Measurements from ENCODE around the gene IFNL3. TPM values are rescaled to one million over a fixed set of nuclear protein-coding genes. Genes with fewer than 3 reads are reported as not detected.
"Not testable (repeated sequence)": the region's sequence is repeated elsewhere in the genome, so short reads cannot be mapped to it uniquely, and the experiment has no call there.

IFNL3 gene
- total RNA-seq, 1 donor from 2014 or later: not detected

- DNase-seq (ENCODE audit: low read depth); H3K79me2 ChIP-seq (ENCODE audit: insufficient read depth, low read length); H3K4me1 Mint-ChIP-seq (ENCODE audit: low read depth, unreplicated experiment); H3K36me3 ChIP-seq (ENCODE audit: insufficient read depth, low read length); H3K27ac Mint-ChIP-seq (ENCODE audit: unreplicated experiment); FAIRE-seq; H3K9ac ChIP-seq (ENCODE audit: low read length); H3K4me3 ChIP-seq (ENCODE audit: insufficient read depth, low read depth, low read length); H3K27ac ChIP-seq (ENCODE audit: low read depth, low read length); H3K36me3 Mint-ChIP-seq (ENCODE audit: low read depth, unreplicated experiment); H3K9me3 ChIP-seq (ENCODE audit: insufficient read depth, low read depth, low read length); H3K4me2 ChIP-seq (ENCODE audit: low read length); H3K9me3 Mint-ChIP-seq (ENCODE audit: unreplicated experiment); H3K4me3 Mint-ChIP-seq (ENCODE audit: unreplicated experiment); H4K20me1 ChIP-seq (ENCODE audit: insufficient read depth, low read length); H3K4me1 ChIP-seq (ENCODE audit: insufficient read depth, low read length); H2AFZ ChIP-seq (ENCODE audit: low read depth, low read length): not testable (repeated sequence)
- peaks cover 53% of the 10 kb centered on the region for H3K27me3 Mint-ChIP-seq (ENCODE audit: low read depth, unreplicated experiment)
- peaks cover 26% of the 10 kb centered on the region for H3K27me3 ChIP-seq (ENCODE audit: insufficient read depth, low read length)
Observed at GRCh38 chr19:39268531-39269223, 23.9 kb upstream of the IFNL3 start.

GRCh38 chr19:39268085-39268484 lies 23.3 kb upstream of the IFNL3 start, which contains the start of gene IFNL2:
Gene IFNL2, plus strand, starts transcription at chr19:39268396. Its CDS starts 173 bp downstream, at chr19:39268569.
- FAIRE-seq; H3K36me3 ChIP-seq (ENCODE audit: insufficient read depth, low read length); H3K9ac ChIP-seq (ENCODE audit: low read length); H3K36me3 Mint-ChIP-seq (ENCODE audit: low read depth, unreplicated experiment); H3K27ac ChIP-seq (ENCODE audit: low read depth, low read length); H3K4me3 Mint-ChIP-seq (ENCODE audit: unreplicated experiment); H3K4me2 ChIP-seq (ENCODE audit: low read length); H3K79me2 ChIP-seq (ENCODE audit: insufficient read depth, low read length); H3K4me1 ChIP-seq (ENCODE audit: insufficient read depth, low read length); H3K9me3 Mint-ChIP-seq (ENCODE audit: unreplicated experiment); H2AFZ ChIP-seq (ENCODE audit: low read depth, low read length); H3K4me1 Mint-ChIP-seq (ENCODE audit: low read depth, unreplicated experiment); H3K9me3 ChIP-seq (ENCODE audit: insufficient read depth, low read depth, low read length); H3K27ac Mint-ChIP-seq (ENCODE audit: unreplicated experiment); H3K4me3 ChIP-seq (ENCODE audit: insufficient read depth, low read depth, low read length); H4K20me1 ChIP-seq (ENCODE audit: insufficient read depth, low read length); DNase-seq (ENCODE audit: low read depth): not testable (repeated sequence)
- H3K27me3 Mint-ChIP-seq (ENCODE audit: low read depth, unreplicated experiment): peaks cover 55% of the 10 kb centered on the region
- H3K27me3 ChIP-seq (ENCODE audit: insufficient read depth, low read length): peaks cover 31% of the 10 kb centered on the region

GRCh38 chr19:39265321-39265916 lies 20.6 kb upstream of the IFNL3 start:
- Histone ChIP-seq H3K27me3 (ENCODE audit: insufficient read depth, low read length) (peaks cover 36% of the 10 kb centered on the region), H3K9ac (ENCODE audit: low read length) (no peak overlapping the region), H3K4me1 (ENCODE audit: insufficient read depth, low read length) (no peaks in the 10 kb centered on the region), H3K4me3 (ENCODE audit: insufficient read depth, low read depth, low read length) (no peak overlapping the region), H4K20me1 (ENCODE audit: insufficient read depth, low read length) (no peaks in the 10 kb centered on the region), H3K79me2 (ENCODE audit: insufficient read depth, low read length) (no peaks in the 10 kb centered on the region), H3K4me2 (ENCODE audit: low read length) (peak overlapping the region; percentile 30), H3K9me3 (ENCODE audit: insufficient read depth, low read depth, low read length) (no peaks in the 10 kb centered on the region), H3K27ac (ENCODE audit: low read depth, low read length) (no peak overlapping the region), H3K36me3 (ENCODE audit: insufficient read depth, low read length) (no peaks in the 10 kb centered on the region), H2AFZ (ENCODE audit: low read depth, low read length) (peak overlapping the region; percentile 34)
- H3K9me3 Mint-ChIP-seq (ENCODE audit: unreplicated experiment): peaks cover 4% of the 10 kb centered on the region
- no peak for DNase-seq (ENCODE audit: low read depth)
- TF ChIP-seq CTCF (IDR thresholded peaks at IDR 0.05; ENCODE audit: insufficient read depth, low read depth, low read length): no peak
- H3K4me1 Mint-ChIP-seq (ENCODE audit: low read depth, unreplicated experiment): no peaks in the 10 kb centered on the region
- FAIRE-seq: no peak
- H3K36me3 Mint-ChIP-seq (ENCODE audit: low read depth, unreplicated experiment): no peaks in the 10 kb centered on the region
- peaks cover 56% of the 10 kb centered on the region for H3K27me3 Mint-ChIP-seq (ENCODE audit: low read depth, unreplicated experiment)
- H3K4me3 Mint-ChIP-seq (ENCODE audit: unreplicated experiment): no peak overlapping the region
- H3K27ac Mint-ChIP-seq (ENCODE audit: unreplicated experiment): no peak overlapping the region

Measured in astrocyte (in vitro differentiated cells and primary cell).